ENCODE data around the gene TSN.

Gene TSN

DNA sequence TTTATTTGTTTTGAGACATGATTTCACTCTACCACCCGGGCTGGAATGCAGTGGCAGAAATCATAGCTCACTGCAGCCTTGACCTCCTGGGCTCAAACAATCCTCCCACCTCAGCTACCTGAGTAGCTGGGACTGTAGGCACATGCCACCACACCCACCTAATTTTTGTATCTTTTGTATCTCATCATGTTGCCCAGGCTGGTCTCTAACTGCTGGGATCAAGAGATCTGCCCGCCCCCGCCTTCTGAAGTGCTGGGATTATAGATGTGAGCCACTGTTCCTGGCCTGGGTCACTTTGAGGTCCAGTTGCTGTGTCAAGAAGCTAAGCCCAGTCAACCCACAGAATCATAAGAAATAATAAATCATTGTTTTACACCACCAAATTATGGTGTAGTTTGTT lies 38.4 kb downstream of the TSN start:
- TF ChIP-seq, protein P1, sequence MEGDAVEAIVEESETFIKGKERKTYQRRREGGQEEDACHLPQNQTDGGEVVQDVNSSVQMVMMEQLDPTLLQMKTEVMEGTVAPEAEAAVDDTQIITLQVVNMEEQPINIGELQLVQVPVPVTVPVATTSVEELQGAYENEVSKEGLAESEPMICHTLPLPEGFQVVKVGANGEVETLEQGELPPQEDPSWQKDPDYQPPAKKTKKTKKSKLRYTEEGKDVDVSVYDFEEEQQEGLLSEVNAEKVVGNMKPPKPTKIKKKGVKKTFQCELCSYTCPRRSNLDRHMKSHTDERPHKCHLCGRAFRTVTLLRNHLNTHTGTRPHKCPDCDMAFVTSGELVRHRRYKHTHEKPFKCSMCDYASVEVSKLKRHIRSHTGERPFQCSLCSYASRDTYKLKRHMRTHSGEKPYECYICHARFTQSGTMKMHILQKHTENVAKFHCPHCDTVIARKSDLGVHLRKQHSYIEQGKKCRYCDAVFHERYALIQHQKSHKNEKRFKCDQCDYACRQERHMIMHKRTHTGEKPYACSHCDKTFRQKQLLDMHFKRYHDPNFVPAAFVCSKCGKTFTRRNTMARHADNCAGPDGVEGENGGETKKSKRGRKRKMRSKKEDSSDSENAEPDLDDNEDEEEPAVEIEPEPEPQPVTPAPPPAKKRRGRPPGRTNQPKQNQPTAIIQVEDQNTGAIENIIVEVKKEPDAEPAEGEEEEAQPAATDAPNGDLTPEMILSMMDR (IDR thresholded peaks at IDR 0.05), result no peak

DNA sequence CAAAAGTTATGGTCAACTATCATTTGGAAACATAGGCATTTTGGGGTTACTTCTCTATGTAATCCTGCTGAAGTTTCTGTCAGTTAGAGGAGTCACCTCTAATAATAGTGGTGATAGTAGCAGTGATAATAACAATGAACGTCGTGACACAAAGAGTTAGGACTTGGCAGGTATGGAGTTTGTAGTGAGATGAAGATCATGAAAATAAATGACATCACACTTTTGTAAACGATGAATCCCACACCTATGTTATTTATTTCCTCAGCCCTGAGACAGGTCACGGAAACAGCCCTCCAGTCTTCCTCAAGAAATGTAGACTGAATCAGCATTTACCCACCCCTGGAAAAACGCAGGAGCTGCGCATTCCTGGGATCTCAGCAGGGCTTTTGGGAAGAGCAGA lies 38.8 kb downstream of the TSN start:
- TF ChIP-seq, protein P1 (IDR thresholded peaks at IDR 0.05), result no peak

DNA sequence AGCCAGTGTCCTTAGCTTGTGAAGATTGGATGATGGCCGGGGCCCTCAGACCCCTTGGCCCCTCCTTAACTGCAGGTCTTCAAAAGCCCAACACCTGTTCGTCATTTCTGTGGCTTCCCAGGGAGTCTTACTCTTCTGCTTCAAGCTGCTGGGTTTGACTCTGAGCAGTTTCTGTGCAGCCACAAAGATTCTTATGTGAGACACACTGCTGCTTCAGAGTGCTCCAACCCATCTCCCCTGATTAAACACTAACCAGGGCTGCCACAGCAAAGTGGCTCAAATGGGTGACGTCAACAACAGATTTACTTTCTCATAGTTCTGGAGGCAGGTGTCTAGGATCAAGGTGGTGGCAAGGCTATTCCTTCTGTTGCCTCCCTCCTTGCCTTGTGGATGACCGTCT lies 40.8 kb downstream of the TSN start:
- TF ChIP-seq, protein P1 (IDR thresholded peaks at IDR 0.05), result no peak

DNA sequence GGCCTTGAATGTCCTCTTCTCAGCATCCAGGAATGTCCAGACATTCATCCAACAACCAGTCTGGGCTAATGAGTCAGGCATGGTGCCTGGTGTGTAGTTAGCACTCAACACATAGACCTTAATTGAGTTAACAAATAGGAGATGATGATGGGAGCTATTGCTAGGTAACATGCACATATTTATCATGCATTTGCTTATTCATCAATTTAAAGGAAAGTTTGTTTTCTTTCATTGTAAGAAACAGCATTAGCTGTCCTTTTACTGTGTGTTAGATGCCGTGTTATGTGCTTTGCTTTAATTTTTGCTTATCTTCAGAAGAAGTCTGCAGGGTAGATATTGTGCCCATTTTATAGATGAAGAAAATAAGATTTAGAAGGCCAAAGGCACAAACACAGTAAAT lies 43.2 kb downstream of the TSN start:
- TF ChIP-seq, protein P1 (IDR thresholded peaks at IDR 0.05), result no peak

DNA sequence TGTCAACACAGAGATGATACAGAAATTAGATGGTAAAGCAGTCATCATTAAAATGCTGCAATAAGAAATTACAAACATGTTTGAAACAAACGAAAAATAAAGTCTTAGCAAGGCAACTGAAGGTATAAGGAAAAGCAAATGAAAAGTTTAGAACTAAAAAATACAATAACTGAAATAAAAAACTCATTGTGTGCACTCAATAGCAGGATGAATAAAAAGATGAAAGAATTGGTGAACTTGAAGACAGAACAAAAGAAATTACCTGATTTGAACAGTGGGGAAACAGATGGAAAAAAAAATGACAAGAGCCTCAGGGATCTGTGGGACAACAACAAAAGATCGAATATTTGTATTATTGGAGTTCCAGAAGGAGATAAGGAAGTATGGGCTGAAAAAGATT lies 46.5 kb downstream of the TSN start:
- TF ChIP-seq, protein P1 (IDR thresholded peaks at IDR 0.05), result no peak

DNA sequence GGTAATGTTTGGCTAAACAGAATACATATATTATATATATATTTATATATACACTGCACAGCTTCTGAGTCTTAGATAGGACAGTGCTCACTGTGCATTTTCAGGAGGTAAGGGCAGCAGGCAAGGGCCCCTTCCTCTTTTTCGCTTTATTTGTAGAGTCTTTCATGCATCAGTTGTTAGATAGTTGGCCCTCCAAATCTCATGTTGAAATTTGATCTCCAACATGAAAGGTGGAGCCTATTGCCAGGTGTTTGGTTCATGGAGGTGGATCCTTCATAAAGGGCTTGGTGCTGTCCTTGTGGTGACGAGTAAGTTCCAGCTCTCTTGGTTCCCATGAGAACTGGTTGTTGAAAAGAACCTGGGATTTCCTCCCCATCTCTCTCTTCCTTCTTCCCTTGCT lies 48.1 kb downstream of the TSN start:
- TF ChIP-seq, protein P1 (IDR thresholded peaks at IDR 0.05), result no peak

DNA sequence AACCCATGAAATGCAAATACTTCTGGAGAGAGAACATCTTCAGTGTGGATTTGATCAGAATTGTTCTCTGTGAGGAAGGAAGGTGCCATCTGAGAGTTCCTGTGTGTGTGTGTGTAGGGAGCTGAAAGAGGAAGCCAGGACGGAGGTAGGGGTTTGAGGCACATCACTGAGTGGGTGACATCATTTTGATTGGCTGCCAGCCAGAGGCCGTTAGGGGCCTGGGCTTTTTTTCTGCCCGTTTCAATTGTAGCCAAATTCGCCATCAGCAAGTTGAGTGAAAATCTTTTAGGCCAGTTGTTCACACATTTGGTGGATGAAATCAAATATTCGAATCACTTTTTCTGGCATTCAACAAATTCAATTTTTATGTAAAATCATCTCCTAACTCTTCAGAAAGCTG lies 48.9 kb downstream of the TSN start:
- TF ChIP-seq, protein P1 (IDR thresholded peaks at IDR 0.05), result no peak

DNA sequence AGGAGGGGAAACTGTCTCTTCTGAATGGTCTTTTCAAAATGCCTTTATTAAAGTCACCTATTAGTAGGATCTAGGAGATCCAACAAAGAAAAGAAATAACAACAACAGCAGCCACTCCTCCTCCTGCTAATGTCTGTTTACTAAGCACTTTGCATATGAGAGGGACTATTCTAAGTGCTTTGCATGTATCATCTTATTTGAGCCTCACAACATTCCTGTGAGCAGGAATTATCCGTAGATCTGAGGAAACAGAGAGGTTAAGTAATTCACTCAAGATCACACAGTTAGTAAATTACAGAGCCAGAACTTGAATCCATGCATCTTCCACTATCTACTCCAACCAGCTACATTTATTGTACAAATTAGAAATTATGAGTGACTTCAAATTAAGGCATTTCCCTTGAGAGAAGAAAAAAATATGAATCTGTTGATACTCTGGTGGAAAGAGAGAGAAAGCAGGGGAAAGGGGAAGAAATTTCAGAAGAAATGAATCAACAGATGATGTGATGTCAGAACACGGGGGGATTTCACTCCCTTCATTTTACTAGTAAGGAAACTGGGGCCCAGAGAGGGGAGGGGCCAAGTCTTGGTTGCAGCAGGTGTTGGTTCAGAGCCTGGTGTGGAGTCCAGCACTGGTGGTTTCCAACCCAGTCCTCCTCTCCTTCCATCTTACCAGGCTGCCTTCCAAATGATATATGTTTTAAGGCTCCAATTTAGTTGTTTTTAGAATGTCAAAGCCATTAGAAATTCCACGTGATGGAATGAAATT lies 49.7 kb downstream of the TSN start:
- TF ChIP-seq, protein P1 (IDR thresholded peaks at IDR 0.05), result no peak

Data from LNCAP (cell line).